A204.1 (cell line): ENCODE measurements around the gene NXN.
"Not testable (repeated sequence)": the region's sequence is repeated elsewhere in the genome, so short reads cannot be mapped to it uniquely, and the experiment has no call there.

ENCODE experiments used
- FAIRE-seq: peaks from 2 replicates; lab custom pipeline; 2012; peaks lifted over from hg19 to GRCh38; lab: Jason Lieb, UNC

Gene NXN

GRCh38 chr17:759964-760363 is 219.6 kb downstream of the NXN start:
- no peak for FAIRE-seq

GRCh38 chr17:756010-756567 is 223.5 kb downstream of the NXN start:
- FAIRE-seq, result not testable (repeated sequence)

- FAIRE-seq, result not testable (repeated sequence)
Observed at GRCh38 chr17:755319-755961, 224.1 kb downstream of the NXN start.

- FAIRE-seq, result no peak
Observed at GRCh38 chr17:753418-753817, 226.2 kb downstream of the NXN start.

- no peak for FAIRE-seq
Observed at GRCh38 chr17:752620-753219, 226.9 kb downstream of the NXN start.

- FAIRE-seq, result no peak
Observed at GRCh38 chr17:752002-752619, 227.5 kb downstream of the NXN start, which contains the start of gene GEMIN4. Gene GEMIN4 (minus strand): TSS chr17:752264. CDS start chr17:752142, 122 bp downstream.

GRCh38 chr17:751269-752001 is 228.1 kb downstream of the NXN start:
- no peak for FAIRE-seq

- FAIRE-seq, result no peak
Observed at GRCh38 chr17:750431-751037, 229.0 kb downstream of the NXN start.

- not testable (repeated sequence) for FAIRE-seq
Observed at GRCh38 chr17:749359-749758, 230.2 kb downstream of the NXN start.
